Measurements from ENCODE around the gene CTCF. TPM values are rescaled to one million over a fixed set of nuclear protein-coding genes. Genes with fewer than 3 reads are reported as not detected.

CTCF gene
- total RNA-seq, 3 donors from 2014 or later = 41.1 to 55.5 (median 43.4) TPM

GRCh38 chr16:67675579-67675935, 113.2 kb downstream of the CTCF start:
- intact Hi-C loops (cut with DNase I, micrococcal nuclease) = no loop called here
- TF ChIP-seq, protein P1, sequence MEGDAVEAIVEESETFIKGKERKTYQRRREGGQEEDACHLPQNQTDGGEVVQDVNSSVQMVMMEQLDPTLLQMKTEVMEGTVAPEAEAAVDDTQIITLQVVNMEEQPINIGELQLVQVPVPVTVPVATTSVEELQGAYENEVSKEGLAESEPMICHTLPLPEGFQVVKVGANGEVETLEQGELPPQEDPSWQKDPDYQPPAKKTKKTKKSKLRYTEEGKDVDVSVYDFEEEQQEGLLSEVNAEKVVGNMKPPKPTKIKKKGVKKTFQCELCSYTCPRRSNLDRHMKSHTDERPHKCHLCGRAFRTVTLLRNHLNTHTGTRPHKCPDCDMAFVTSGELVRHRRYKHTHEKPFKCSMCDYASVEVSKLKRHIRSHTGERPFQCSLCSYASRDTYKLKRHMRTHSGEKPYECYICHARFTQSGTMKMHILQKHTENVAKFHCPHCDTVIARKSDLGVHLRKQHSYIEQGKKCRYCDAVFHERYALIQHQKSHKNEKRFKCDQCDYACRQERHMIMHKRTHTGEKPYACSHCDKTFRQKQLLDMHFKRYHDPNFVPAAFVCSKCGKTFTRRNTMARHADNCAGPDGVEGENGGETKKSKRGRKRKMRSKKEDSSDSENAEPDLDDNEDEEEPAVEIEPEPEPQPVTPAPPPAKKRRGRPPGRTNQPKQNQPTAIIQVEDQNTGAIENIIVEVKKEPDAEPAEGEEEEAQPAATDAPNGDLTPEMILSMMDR (IDR thresholded peaks at IDR 0.05) = no peak
- no peak overlapping the region for H3K4me3 ChIP-seq
- no peaks in the 10 kb centered on the region for H3K36me3 ChIP-seq (ENCODE audit: low read depth)
- no peaks in the 10 kb centered on the region for H3K9me3 ChIP-seq
- H3K4me1 ChIP-seq (ENCODE audit: low read depth) = peaks cover 29% of the 10 kb centered on the region
- DNase-seq (no peak), ATAC-seq (no peak)

GRCh38 chr16:67675999-67676398, 113.7 kb downstream of the CTCF start:
- ATAC-seq = no peak
- peaks cover 29% of the 10 kb centered on the region for H3K4me1 ChIP-seq (ENCODE audit: low read depth)
- DNase-seq = no peak
- intact Hi-C loops (cut with DNase I, micrococcal nuclease) = no loop called here
- H3K36me3 ChIP-seq (ENCODE audit: low read depth) = no peaks in the 10 kb centered on the region
- H3K4me3 ChIP-seq = no peak overlapping the region
- no peaks in the 10 kb centered on the region for H3K9me3 ChIP-seq
- TF ChIP-seq, protein P1 (IDR thresholded peaks at IDR 0.05) = no peak

- DNase-seq (no peak), ATAC-seq (no peak)
- intact Hi-C loops (cut with DNase I, micrococcal nuclease) = no loop called here
- Histone ChIP-seq H3K36me3 (ENCODE audit: low read depth) (no peaks in the 10 kb centered on the region), H3K4me1 (ENCODE audit: low read depth) (peaks cover 29% of the 10 kb centered on the region), H3K4me3 (no peak overlapping the region), H3K9me3 (no peaks in the 10 kb centered on the region)
- TF ChIP-seq, protein P1 (IDR thresholded peaks at IDR 0.05) = no peak
Observed at GRCh38 chr16:67676516-67676915, 114.2 kb downstream of the CTCF start.

DNA sequence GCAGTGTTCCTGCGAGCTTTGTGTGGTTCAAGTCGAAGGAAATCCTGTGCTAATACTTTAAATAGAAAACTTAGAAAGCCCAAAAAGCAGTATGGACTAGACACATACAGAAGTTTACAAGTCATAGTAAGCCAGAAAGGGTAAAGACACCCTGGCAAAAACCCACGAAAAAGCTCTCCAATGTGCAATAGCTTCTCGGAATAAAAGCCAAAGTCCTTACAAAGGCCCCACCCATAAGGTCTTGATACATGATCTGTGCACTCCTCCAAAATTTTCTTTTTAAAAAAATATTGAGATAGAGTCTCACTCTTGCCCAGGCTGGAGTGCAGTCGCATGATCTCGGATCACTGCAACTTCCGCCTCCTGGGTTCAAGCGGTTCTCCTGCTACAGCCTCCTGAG, 114.6 kb downstream of the CTCF start:
- intact Hi-C loops (cut with DNase I, micrococcal nuclease) = no loop called here
- peaks cover 29% of the 10 kb centered on the region for H3K4me1 ChIP-seq (ENCODE audit: low read depth)
- TF ChIP-seq, protein P1 (IDR thresholded peaks at IDR 0.05) = no peak
- no peak overlapping the region for H3K4me3 ChIP-seq
- H3K9me3 ChIP-seq = no peaks in the 10 kb centered on the region
- no peaks in the 10 kb centered on the region for H3K36me3 ChIP-seq (ENCODE audit: low read depth)
- DNase-seq (no peak), ATAC-seq (no peak)

GRCh38 chr16:67677712-67678111, 115.4 kb downstream of the CTCF start:
- Histone ChIP-seq H3K36me3 (ENCODE audit: low read depth) (no peaks in the 10 kb centered on the region), H3K9me3 (no peaks in the 10 kb centered on the region), H3K4me3 (no peak overlapping the region), H3K4me1 (ENCODE audit: low read depth) (peaks cover 29% of the 10 kb centered on the region)
- TF ChIP-seq, protein P1 (IDR thresholded peaks at IDR 0.05) = no peak
- ATAC-seq = no peak
- intact Hi-C loops (cut with DNase I, micrococcal nuclease) = no loop called here
- DNase-seq = no peak

GRCh38 chr16:67678354-67679023, 116.2 kb downstream of the CTCF start:
- Histone ChIP-seq H3K4me1 (ENCODE audit: low read depth) (peaks cover 21% of the 10 kb centered on the region), H3K9me3 (no peaks in the 10 kb centered on the region), H3K36me3 (ENCODE audit: low read depth) (no peaks in the 10 kb centered on the region), H3K4me3 (no peak overlapping the region)
- intact Hi-C loops (cut with DNase I, micrococcal nuclease) = no loop called here
- TF ChIP-seq, protein P1 (IDR thresholded peaks at IDR 0.05) = no peak
- DNase-seq = peak in 1 of 3 donors; percentile 74
- ATAC-seq = peak; percentile 77

Measured in mucosa of descending colon (tissue), 3 donors.